ENCODE data around the gene TERT. TPM values are rescaled to one million over a fixed set of nuclear protein-coding genes. Genes with fewer than 3 reads are reported as not detected.
"Not testable (repeated sequence)": the region's sequence is repeated elsewhere in the genome, so short reads cannot be mapped to it uniquely, and the experiment has no call there.

Gene TERT
- total RNA-seq, 4 donors from 2014 or later: not detected

DNA sequence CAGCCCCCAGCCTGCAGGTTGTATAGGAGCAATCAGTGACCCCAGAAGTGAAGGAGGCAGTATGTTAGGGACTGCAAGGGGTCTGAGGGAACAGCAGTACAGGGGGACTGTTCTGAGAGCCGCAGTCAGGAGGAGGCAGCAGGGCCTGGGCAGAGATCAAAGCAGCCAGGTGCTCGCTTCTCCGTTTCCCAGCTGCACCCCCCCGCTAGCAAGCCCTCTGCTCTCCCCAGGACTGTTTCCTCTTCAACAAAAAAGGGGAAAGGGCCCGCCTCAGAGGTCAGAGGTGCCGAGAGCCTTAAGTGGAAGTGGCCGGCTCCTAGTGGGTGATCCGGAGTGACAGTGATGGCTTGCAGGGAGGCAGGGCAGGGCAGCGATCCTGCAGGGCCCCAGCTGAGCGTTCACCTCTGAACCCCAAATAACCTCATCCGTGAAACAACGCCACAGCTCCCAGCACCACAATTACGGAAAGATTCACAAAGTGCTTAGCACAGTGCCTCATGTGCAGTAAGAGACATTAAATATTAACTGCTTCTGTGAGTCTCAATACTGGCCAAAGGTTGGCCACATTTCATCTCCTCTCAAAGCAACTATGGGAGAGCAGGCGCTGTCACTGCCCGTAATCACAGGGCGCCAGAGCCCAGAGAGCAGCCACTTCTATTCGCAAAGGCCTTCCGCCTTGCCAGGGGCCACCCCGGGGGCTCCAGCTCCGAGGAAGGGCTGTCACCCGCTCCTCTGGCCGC lies 42.1 kb upstream of the TERT start:
- TF ChIP-seq EP300 (IDR thresholded peaks at IDR 0.05) (no peak), POLR2AphosphoS5 (IDR thresholded peaks at IDR 0.05) (no peak), POLR2A (IDR thresholded peaks at IDR 0.05) (no peak)
- TF ChIP-seq, protein P1, sequence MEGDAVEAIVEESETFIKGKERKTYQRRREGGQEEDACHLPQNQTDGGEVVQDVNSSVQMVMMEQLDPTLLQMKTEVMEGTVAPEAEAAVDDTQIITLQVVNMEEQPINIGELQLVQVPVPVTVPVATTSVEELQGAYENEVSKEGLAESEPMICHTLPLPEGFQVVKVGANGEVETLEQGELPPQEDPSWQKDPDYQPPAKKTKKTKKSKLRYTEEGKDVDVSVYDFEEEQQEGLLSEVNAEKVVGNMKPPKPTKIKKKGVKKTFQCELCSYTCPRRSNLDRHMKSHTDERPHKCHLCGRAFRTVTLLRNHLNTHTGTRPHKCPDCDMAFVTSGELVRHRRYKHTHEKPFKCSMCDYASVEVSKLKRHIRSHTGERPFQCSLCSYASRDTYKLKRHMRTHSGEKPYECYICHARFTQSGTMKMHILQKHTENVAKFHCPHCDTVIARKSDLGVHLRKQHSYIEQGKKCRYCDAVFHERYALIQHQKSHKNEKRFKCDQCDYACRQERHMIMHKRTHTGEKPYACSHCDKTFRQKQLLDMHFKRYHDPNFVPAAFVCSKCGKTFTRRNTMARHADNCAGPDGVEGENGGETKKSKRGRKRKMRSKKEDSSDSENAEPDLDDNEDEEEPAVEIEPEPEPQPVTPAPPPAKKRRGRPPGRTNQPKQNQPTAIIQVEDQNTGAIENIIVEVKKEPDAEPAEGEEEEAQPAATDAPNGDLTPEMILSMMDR (IDR thresholded peaks at IDR 0.05): no peak
- WGBS, 2 donors (ENCODE audit: low coverage in 1 of 2): 84% methylated on average over 4 of the region's 22 CpGs; no CpG with 5 or more reads in 1 of the 2 donors
- Histone ChIP-seq H3K36me3 (peaks cover 0 to 100% of the 10 kb centered on the region in 2 donors), H3K4me3 (no peak overlapping the region), H3K4me1 (no peaks in the 10 kb centered on the region), H3K9me3 (no peaks in the 10 kb centered on the region), H3K27ac (no peak overlapping the region), H3K27me3 (no peaks in the 10 kb centered on the region)
- ATAC-seq: no peak

GRCh38 chr5:1336106-1336561 lies 41.3 kb upstream of the TERT start:
- no peaks in the 10 kb centered on the region for H3K9me3 ChIP-seq
- ATAC-seq: no peak
- no peak overlapping the region for H3K27ac ChIP-seq
- H3K27me3 ChIP-seq: no peaks in the 10 kb centered on the region
- 93% methylated on average over 3 of the region's 14 CpGs; no CpG with 5 or more reads in 1 of the 2 donors for WGBS, 2 donors (ENCODE audit: low coverage in 1 of 2)
- peaks cover 0 to 100% of the 10 kb centered on the region in 2 donors for H3K36me3 ChIP-seq
- TF ChIP-seq POLR2AphosphoS5 (IDR thresholded peaks at IDR 0.05) (no peak), POLR2A (IDR thresholded peaks at IDR 0.05) (no peak), EP300 (IDR thresholded peaks at IDR 0.05) (no peak)
- TF ChIP-seq, protein P1 (IDR thresholded peaks at IDR 0.05): no peak
- H3K4me1 ChIP-seq: no peaks in the 10 kb centered on the region
- no peak overlapping the region for H3K4me3 ChIP-seq

DNA sequence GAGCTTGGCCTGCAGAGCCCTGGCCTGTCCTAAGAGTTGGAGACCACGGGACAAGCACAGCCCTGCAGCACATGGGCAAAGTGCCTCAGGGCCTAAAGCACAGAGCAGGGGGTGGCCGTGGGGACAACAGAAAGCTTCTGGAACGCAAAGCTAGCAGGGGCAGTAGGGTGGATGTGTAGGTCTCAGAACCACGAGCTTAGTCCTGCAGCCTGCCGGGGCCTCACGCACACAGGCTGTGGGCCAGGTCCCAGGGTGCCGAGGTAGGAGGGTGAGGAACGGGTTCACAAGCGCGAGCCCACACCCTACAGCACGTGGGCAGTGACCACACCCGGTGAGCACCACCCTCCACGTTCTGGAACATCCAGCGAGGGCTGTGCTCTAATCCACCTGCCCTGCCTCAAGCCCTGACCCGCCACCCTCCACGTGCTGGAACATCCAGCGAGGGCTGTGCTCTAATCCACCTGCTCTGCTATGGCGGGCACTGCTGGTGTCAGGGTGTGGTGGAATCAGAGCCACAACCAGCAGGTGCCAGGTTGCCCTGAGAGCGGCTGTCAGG lies 40.8 kb upstream of the TERT start:
- Histone ChIP-seq H3K27ac (no peak overlapping the region), H3K36me3 (peaks cover 0 to 100% of the 10 kb centered on the region in 2 donors), H3K9me3 (no peaks in the 10 kb centered on the region), H3K4me3 (no peak overlapping the region), H3K4me1 (no peaks in the 10 kb centered on the region), H3K27me3 (no peaks in the 10 kb centered on the region)
- TF ChIP-seq POLR2AphosphoS5 (IDR thresholded peaks at IDR 0.05) (no peak), POLR2A (IDR thresholded peaks at IDR 0.05) (no peak), EP300 (IDR thresholded peaks at IDR 0.05) (no peak)
- TF ChIP-seq, protein P1 (IDR thresholded peaks at IDR 0.05): no peak
- ATAC-seq: peak; percentile 8
- WGBS, 2 donors (ENCODE audit: low coverage in 1 of 2): 83% methylated on average over 6 of the region's 19 CpGs; no CpG with 5 or more reads in 1 of the 2 donors

DNA sequence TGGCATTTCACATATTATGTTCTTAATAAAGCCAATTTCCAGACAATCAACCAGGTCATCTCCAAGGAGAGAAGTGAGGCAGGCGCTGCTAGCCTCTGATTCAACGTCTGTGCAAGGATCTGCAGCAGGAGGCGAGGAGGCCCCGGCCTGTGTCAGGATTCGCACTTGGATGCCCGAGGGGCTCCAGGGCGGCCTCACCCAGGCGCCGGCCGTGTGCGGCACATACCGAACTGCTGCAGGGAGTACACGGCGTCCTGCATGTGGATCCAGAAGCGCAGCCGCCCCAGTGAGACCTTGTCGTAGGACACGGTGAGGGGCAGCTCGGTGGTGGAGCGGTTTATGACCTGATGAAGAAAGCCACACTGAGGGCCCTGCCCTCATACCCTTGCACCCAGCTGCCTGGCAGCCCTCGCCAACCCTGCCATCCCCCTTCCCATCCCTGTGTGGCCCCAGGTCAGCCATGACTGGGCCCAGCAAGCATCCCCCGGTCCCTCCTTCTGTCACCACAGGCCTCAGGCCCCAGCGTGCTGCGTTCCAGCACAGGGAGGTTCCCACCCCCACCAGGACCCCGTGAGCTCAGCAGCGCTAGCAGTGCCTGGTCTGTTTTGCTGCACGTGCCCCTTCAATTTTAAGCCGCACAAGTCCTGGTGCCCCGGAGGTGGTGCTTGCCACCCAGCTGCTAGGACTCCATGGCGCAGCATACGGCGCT lies 40.1 kb upstream of the TERT start:
- no peak overlapping the region for H3K27ac ChIP-seq

GRCh38 chr5:1333986-1334385 lies 39.1 kb upstream of the TERT start:
- H3K27ac ChIP-seq: no peak overlapping the region
- H3K9me3 ChIP-seq: no peaks in the 10 kb centered on the region
- H3K27me3 ChIP-seq: no peaks in the 10 kb centered on the region
- ATAC-seq: no peak
- TF ChIP-seq POLR2AphosphoS5 (IDR thresholded peaks at IDR 0.05) (no peak), POLR2A (IDR thresholded peaks at IDR 0.05) (no peak), EP300 (IDR thresholded peaks at IDR 0.05) (no peak)
- TF ChIP-seq, protein P1 (IDR thresholded peaks at IDR 0.05): no peak
- H3K36me3 ChIP-seq: peaks cover 0 to 100% of the 10 kb centered on the region in 2 donors
- no peaks in the 10 kb centered on the region for H3K4me1 ChIP-seq
- no peak overlapping the region for H3K4me3 ChIP-seq
- 100% methylated on average over 1 to 2 of the region's 14 CpGs for WGBS, 2 donors (ENCODE audit: low coverage in 1 of 2)

More for the DNA sequence above, 40.1 kb upstream of the TERT start:
- no peak overlapping the region for H3K4me3 ChIP-seq
- H3K4me1 ChIP-seq: no peaks in the 10 kb centered on the region
- no peaks in the 10 kb centered on the region for H3K27me3 ChIP-seq
- peaks cover 0 to 100% of the 10 kb centered on the region in 2 donors for H3K36me3 ChIP-seq
- no peak for TF ChIP-seq EP300 (IDR thresholded peaks at IDR 0.05)
- no peak for ATAC-seq
- WGBS, 2 donors (ENCODE audit: low coverage in 1 of 2): 88 to 94% methylated on average over 3 to 4 of the region's 32 CpGs
- no peaks in the 10 kb centered on the region for H3K9me3 ChIP-seq

GRCh38 chr5:1333286-1333685 lies 38.4 kb upstream of the TERT start:
- H3K27ac ChIP-seq, H3K4me3 ChIP-seq, H3K27me3 ChIP-seq, H3K9me3 ChIP-seq, ATAC-seq, H3K4me1 ChIP-seq: not testable (repeated sequence)
- peaks cover 0 to 95% of the 10 kb centered on the region in 2 donors for H3K36me3 ChIP-seq
- WGBS, 2 donors (ENCODE audit: low coverage in 1 of 2): 74 to 80% methylated on average over 5 of the region's 5 CpGs

All from gastroesophageal sphincter (tissue), 4 donors.